ENCODE measurements around the gene ZNF385B. TPM values are rescaled to one million over a fixed set of nuclear protein-coding genes. Genes with fewer than 3 reads are reported as not detected.
"Not testable (repeated sequence)": the region's sequence is repeated elsewhere in the genome, so short reads cannot be mapped to it uniquely, and the experiment has no call there.

ZNF385B gene
- total RNA-seq, 1 experiment from 2014 or later = 0.28 TPM

- ChIA-PET CTCF (no interaction called here), POLR2A (no interaction called here)
- ATAC-seq = no peak
These were observed 225.1 kb downstream of the ZNF385B start for GRCh38 chr2:179636100-179636980.

GRCh38 chr2:179631769-179632385 lies 229.5 kb downstream of the ZNF385B start:
- H3K9me3 ChIP-seq (ENCODE audit: control insufficient read depth, insufficient read depth, low read depth, low read length); H3K4me3 ChIP-seq (ENCODE audit: low read depth in 2 of 2, low read length in 2 of 2); H3K27ac ChIP-seq (ENCODE audit: low read length); H3K36me3 ChIP-seq (ENCODE audit: control insufficient read depth, insufficient read depth, low read length); in situ Hi-C loops (cut with HindIII; ENCODE audit: low pct_unique_long_range_greater_than_20kb, low sequenced_read_pairs); CTCF ChIA-PET; ATAC-seq; POLR2A ChIA-PET; BruUV-seq (replicated peaks); H3K27me3 ChIP-seq (ENCODE audit: control insufficient read depth, insufficient read depth, low read length); H3K4me1 ChIP-seq (ENCODE audit: control insufficient read depth, insufficient read depth, low read length); intact Hi-C loops (cut with micrococcal nuclease; ENCODE audit: unreplicated experiment); DNase-seq (ENCODE audit: low read depth, low spot score): not testable (repeated sequence)

More at GRCh38 chr2:179636100-179636980, 225.1 kb downstream of the ZNF385B start:
- TF ChIP-seq POLR2AphosphoS5 (IDR thresholded peaks at IDR 0.05; ENCODE audit: low read depth, low read length) (no peak), TCF7L2 (IDR thresholded peaks at IDR 0.05; ENCODE audit: low read depth, low read length) (no peak), SIN3A (IDR thresholded peaks at IDR 0.05; ENCODE audit: borderline replicate concordance, insufficient read depth, low read depth, low read length) (no peak), CTCF (IDR thresholded peaks at IDR 0.05) (no peak), REST (IDR thresholded peaks at IDR 0.05; ENCODE audit: insufficient read depth in 1 of 2, low read depth in 2 of 2, low read length in 1 of 2) (no peak)
- DNase-seq (ENCODE audit: low read depth, low spot score) = no peak
- Histone ChIP-seq H3K4me1 (ENCODE audit: control insufficient read depth, insufficient read depth, low read length) (no peaks in the 10 kb centered on the region), H3K36me3 (ENCODE audit: control insufficient read depth, insufficient read depth, low read length) (no peaks in the 10 kb centered on the region), H3K27me3 (ENCODE audit: control insufficient read depth, insufficient read depth, low read length) (no peaks in the 10 kb centered on the region), H3K4me3 (ENCODE audit: low read depth in 2 of 2, low read length in 2 of 2) (no peak overlapping the region), H3K9me3 (ENCODE audit: control insufficient read depth, insufficient read depth, low read depth, low read length) (no peaks in the 10 kb centered on the region), H3K27ac (ENCODE audit: low read length) (no peak overlapping the region)
- intact Hi-C loops (cut with micrococcal nuclease; ENCODE audit: unreplicated experiment) = no loop called here
- in situ Hi-C loops (cut with HindIII; ENCODE audit: low pct_unique_long_range_greater_than_20kb, low sequenced_read_pairs) = no loop called here
- no TSS peak for BruUV-seq (replicated peaks)

- CTCF ChIA-PET; H3K27me3 ChIP-seq (ENCODE audit: control insufficient read depth, insufficient read depth, low read length); H3K4me1 ChIP-seq (ENCODE audit: control insufficient read depth, insufficient read depth, low read length); intact Hi-C loops (cut with micrococcal nuclease; ENCODE audit: unreplicated experiment); H3K36me3 ChIP-seq (ENCODE audit: control insufficient read depth, insufficient read depth, low read length); POLR2A ChIA-PET; H3K4me3 ChIP-seq (ENCODE audit: low read depth in 2 of 2, low read length in 2 of 2); H3K27ac ChIP-seq (ENCODE audit: low read length); DNase-seq (ENCODE audit: low read depth, low spot score); ATAC-seq; in situ Hi-C loops (cut with HindIII; ENCODE audit: low pct_unique_long_range_greater_than_20kb, low sequenced_read_pairs); BruUV-seq (replicated peaks); H3K9me3 ChIP-seq (ENCODE audit: control insufficient read depth, insufficient read depth, low read depth, low read length): not testable (repeated sequence)
These were observed 231.6 kb downstream of the ZNF385B start for GRCh38 chr2:179629776-179630175.

Measured in Panc1 (cell line).